PC-3 (cell line): Measurements from ENCODE around the gene SERTAD1. TPM values are rescaled to one million over a fixed set of nuclear protein-coding genes. Genes with fewer than 3 reads are reported as not detected.
A peak's percentile ranks its signal among the peaks of the same experiment; 100 is the strongest.

ENCODE experiments used
- ATAC-seq: fragments of 200-7000 bp; cut with Tn5 transposase; 2 replicates; pipeline ENCODE4 v1.9.1; 2020; ENCODE audit warnings: mild to moderate bottlenecking, moderate library complexity
- BruUV-seq: library from RNA; stranded (reverse); fragments of 400-500 nt; replicated peaks from 2 replicates; lab custom pipeline; 2021; lab: Mats Ljungman, UMichigan
- CTCF ChIA-PET: fragments of 300-600 bp; sonication (Branson Sonifier 250); formaldehyde crosslinking; loops from one replicate; lab custom pipeline; 2022; ENCODE audit warnings: antibody characterized with exemption; lab: Charles Lee
- POLR2A ChIA-PET: fragments of 300-600 bp; sonication (Branson Sonifier 250); formaldehyde crosslinking; loops from one replicate; lab custom pipeline; 2022; ENCODE audit warnings: antibody characterized with exemption; ENCODE audit not compliant: unreplicated experiment; lab: Charles Lee
- DNase-seq: peaks from one replicate; pipeline ENCODE4 v3.0.0-alpha.2; 2015
- H2AFZ ChIP-seq: fragments of 300-600 bp; sonication (generic); 2 replicates; pipeline ENCODE4 v1.6.0; 2016; ENCODE audit warnings: antibody characterized with exemption, low read length
- H3F3A ChIP-seq: fragments of 300-600 bp; sonication (generic); one replicate; pipeline ENCODE4 v1.6.0; 2017; ENCODE audit warnings: antibody characterized with exemption, low read length, control low read depth, mild to moderate bottlenecking; ENCODE audit not compliant: unreplicated experiment
- H3K27ac ChIP-seq: fragments of 300-600 bp; sonication (generic); 2 replicates; pipeline ENCODE4 v1.5.1; 2016; ENCODE audit warnings: mild to moderate bottlenecking, low read length
- H3K27me3 ChIP-seq: fragments of 300-600 bp; sonication (generic); 2 replicates; pipeline ENCODE4 v1.6.1; 2016; ENCODE audit warnings: low read length, mixed read lengths
- H3K36me3 ChIP-seq: fragments of 300-600 bp; sonication (generic); 2 replicates; pipeline ENCODE4 v1.6.1; 2016; ENCODE audit warnings: low read depth, mixed run types, low read length, mixed read lengths
- H3K4me1 ChIP-seq: fragments of 300-600 bp; sonication (generic); 2 replicates; pipeline ENCODE4 v1.5.1; 2016; ENCODE audit warnings: low read length; ENCODE audit not compliant: insufficient read depth
- H3K4me2 ChIP-seq: fragments of 300-600 bp; sonication (generic); 2 replicates; pipeline ENCODE4 v1.6.0; 2016; ENCODE audit warnings: low read length
- H3K4me3 ChIP-seq: fragments of 300-600 bp; sonication (generic); 2 replicates; pipeline ENCODE4 v1.5.1; 2016; ENCODE audit warnings: mild to moderate bottlenecking, low read length, mixed read lengths
- H3K79me2 ChIP-seq: fragments of 300-600 bp; sonication (generic); 2 replicates; pipeline ENCODE4 v1.6.1; 2017; ENCODE audit warnings: low read length, mixed read lengths
- H3K9ac ChIP-seq: fragments of 300-600 bp; sonication (generic); 2 replicates; pipeline ENCODE4 v1.6.0; 2016; ENCODE audit warnings: mild to moderate bottlenecking, low read length
- H3K9me2 ChIP-seq: fragments of 300-600 bp; sonication (generic); replicated peaks from 2 replicates; pipeline ENCODE4 v1.6.1; 2016; ENCODE audit warnings: mixed run types, low read length, mixed read lengths
- H3K9me3 ChIP-seq: fragments of 300-600 bp; sonication (generic); 2 replicates; pipeline ENCODE4 v1.6.1; 2016; ENCODE audit warnings: low read length, mixed read lengths
- H4K20me1 ChIP-seq: fragments of 300-600 bp; sonication (generic); 2 replicates; pipeline ENCODE4 v1.6.1; 2016; ENCODE audit warnings: low read length, mixed read lengths
- EZH2 ChIP-seq: fragments of 300-600 bp; sonication (generic); IDR thresholded peaks from one replicate; pipeline ENCODE4 v1.6.1; 2017; ENCODE audit warnings: antibody characterized with exemption, mild to moderate bottlenecking, low read length; ENCODE audit not compliant: unreplicated experiment
- EZH2phosphoT487 ChIP-seq: fragments of 300-600 bp; sonication (generic); IDR thresholded peaks from 2 replicates; pipeline ENCODE4 v1.6.1; 2018; ENCODE audit warnings: mild to moderate bottlenecking, antibody characterized with exemption, low read length, borderline replicate concordance
- intact Hi-C: fragments of 100-400 bp; cut with micrococcal nuclease; formaldehyde crosslinking; loops from 2 replicates; pipeline ENCODE4 v1.9.0; 2023
- total RNA-seq: library from RNA; depleted of rRNA; stranded (reverse); fragments of >200 nt; gene quantifications from 2 replicates; pipeline ENCODE4 v1.2.3, GENCODE V29; 2014
- TF ChIP-seq, protein P1 (sequence below): fragments of 300-600 bp; sonication (generic); conservative IDR thresholded peaks from 2 replicates; pipeline ENCODE4 v1.5.1; 2017; ENCODE audit warnings: antibody characterized with exemption, low read depth, mild to moderate bottlenecking, low read length

Gene SERTAD1
- total RNA-seq, 1 experiment from 2014 or later, result 16.8 TPM

DNA sequence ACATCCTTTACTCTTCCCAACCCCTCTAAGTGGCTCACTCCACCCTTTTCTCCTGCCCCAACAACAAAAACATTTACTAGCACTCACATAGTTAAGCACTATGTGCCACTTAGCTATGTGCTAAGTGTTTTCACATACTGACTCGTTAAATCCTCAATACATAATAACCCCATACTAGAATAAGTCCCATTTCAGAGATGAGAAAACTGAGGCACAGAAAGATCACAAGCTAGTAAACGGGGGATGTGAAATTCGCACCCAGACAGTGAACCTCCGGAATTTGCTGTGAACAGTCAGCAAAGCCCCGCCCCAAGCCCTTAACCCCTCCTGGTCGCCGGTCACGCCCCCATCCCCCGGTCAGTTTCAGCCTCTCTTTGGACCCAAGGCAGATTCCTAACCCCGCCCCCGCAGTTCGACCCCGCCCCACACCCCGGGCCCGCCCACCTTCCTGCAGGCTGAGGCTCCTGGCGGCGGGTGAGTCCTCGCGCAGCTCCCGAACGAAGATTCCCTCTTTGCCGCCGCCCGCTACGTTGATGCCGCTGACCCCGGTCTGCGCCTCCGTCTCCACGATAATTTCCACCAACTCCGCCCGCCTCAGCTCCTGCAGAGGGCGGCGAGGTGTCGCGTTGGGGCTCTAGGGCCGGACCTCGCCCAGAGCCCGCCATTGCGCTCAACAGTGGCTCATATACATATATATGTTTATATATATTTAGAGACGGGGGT is 22.4 kb downstream of the SERTAD1 start:
- TF ChIP-seq, protein P1, sequence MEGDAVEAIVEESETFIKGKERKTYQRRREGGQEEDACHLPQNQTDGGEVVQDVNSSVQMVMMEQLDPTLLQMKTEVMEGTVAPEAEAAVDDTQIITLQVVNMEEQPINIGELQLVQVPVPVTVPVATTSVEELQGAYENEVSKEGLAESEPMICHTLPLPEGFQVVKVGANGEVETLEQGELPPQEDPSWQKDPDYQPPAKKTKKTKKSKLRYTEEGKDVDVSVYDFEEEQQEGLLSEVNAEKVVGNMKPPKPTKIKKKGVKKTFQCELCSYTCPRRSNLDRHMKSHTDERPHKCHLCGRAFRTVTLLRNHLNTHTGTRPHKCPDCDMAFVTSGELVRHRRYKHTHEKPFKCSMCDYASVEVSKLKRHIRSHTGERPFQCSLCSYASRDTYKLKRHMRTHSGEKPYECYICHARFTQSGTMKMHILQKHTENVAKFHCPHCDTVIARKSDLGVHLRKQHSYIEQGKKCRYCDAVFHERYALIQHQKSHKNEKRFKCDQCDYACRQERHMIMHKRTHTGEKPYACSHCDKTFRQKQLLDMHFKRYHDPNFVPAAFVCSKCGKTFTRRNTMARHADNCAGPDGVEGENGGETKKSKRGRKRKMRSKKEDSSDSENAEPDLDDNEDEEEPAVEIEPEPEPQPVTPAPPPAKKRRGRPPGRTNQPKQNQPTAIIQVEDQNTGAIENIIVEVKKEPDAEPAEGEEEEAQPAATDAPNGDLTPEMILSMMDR, result no peak
- TF ChIP-seq EZH2 (no peak), EZH2phosphoT487 (no peak)
- Histone ChIP-seq H3K4me3 (peak overlapping the region; percentile 73), H3F3A (no peaks in the 10 kb centered on the region), H3K4me2 (peak overlapping the region; percentile 92), H3K9me3 (no peaks in the 10 kb centered on the region), H3K79me2 (no peaks in the 10 kb centered on the region), H3K9me2 (no peaks in the 10 kb centered on the region), H3K27ac (no peak overlapping the region), H3K9ac (peak overlapping the region; percentile 55; the same call in 1 of the 2 replicates), H3K4me1 (peaks cover 4% of the 10 kb centered on the region; the same call in 1 of the 2 replicates), H3K36me3 (no peaks in the 10 kb centered on the region), H3K27me3 (no peaks in the 10 kb centered on the region), H2AFZ (peak overlapping the region; percentile 99), H4K20me1 (no peaks in the 10 kb centered on the region)
- peak; percentile 76 for DNase-seq
- TSS peak; percentile 95 for BruUV-seq
- POLR2A ChIA-PET, result interaction anchor here (0.8 kb wide), 1 partner anchor 57 kb away, joined by 8 read pairs; no protein-coding TSS in a partner anchor
- ATAC-seq, result peak; percentile 92
- CTCF ChIA-PET, result interaction anchor here (0.5 kb wide), 1 partner anchor 17 kb away, joined by 5 read pairs; no protein-coding TSS in a partner anchor
- intact Hi-C loops, result no loop called here

DNA sequence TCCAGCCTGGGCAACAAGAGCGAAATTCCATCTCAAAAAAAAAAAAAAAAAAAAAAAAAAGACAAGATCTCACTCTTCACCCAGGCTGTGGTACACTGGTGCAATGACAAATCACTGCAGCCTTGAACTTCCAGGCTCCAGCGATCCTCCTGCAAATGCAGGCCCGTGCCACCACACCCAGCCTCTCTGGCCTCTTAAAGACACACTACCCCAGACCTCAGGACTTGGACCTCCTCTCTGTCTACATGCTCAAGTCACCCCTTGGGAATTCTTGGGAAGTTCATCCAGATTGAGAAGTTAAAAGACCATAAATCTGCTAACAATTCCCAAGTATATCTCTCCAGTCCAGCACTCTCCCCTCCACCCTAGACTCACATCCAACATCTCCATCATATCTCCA is 25.2 kb downstream of the SERTAD1 start:
- Histone ChIP-seq H3K9ac (no peak overlapping the region), H3K4me2 (no peak overlapping the region), H3K4me1 (peaks cover 4% of the 10 kb centered on the region; the same call in 1 of the 2 replicates), H3K27me3 (no peaks in the 10 kb centered on the region), H2AFZ (no peak overlapping the region), H3K9me2 (no peaks in the 10 kb centered on the region), H4K20me1 (no peaks in the 10 kb centered on the region), H3K4me3 (no peak overlapping the region), H3K27ac (no peak overlapping the region), H3K36me3 (no peaks in the 10 kb centered on the region), H3F3A (no peaks in the 10 kb centered on the region), H3K79me2 (no peaks in the 10 kb centered on the region), H3K9me3 (no peaks in the 10 kb centered on the region)
- CTCF ChIA-PET, result no interaction called here
- BruUV-seq, result no TSS peak
- POLR2A ChIA-PET, result no interaction called here
- TF ChIP-seq EZH2phosphoT487 (no peak), EZH2 (no peak)
- TF ChIP-seq, protein P1, result no peak
- DNase-seq (no peak), ATAC-seq (no peak)
- intact Hi-C loops, result no loop called here
